HepG2 (cell line): ENCODE results near the gene C11orf91. TPM values are rescaled to one million over a fixed set of nuclear protein-coding genes. Genes with fewer than 3 reads are reported as not detected.

Experiments
- CHD4 ChIP-seq: fragments of 200-600 bp; sonication (generic); IDR thresholded peaks from 2 replicates; pipeline ENCODE4 v1.7.0; 2017; ENCODE audit warnings: mild to moderate bottlenecking, low read length, borderline replicate concordance
- HNF4G ChIP-seq, 2 experiments: sonication (generic) in 1 of 2; formaldehyde crosslinking in 1 of 2; IDR thresholded peaks; 2 replicates each; pipeline versions ENCODE4 v1.4.0 to v1.6.1; 2011 to 2020; ENCODE audit warnings: borderline replicate concordance in 2 of 2, low read depth in 2 of 2, mild to moderate bottlenecking in 2 of 2, low read length in 1 of 2, missing genetic modification reagents in 1 of 2, moderate library complexity in 1 of 2
- KLF12 ChIP-seq: sonication (generic); formaldehyde crosslinking; IDR thresholded peaks from 2 replicates; pipeline ENCODE4 v1.4.0; 2020; ENCODE audit warnings: missing genetic modification reagents, borderline replicate concordance
- MAZ ChIP-seq, 2 experiments: sonication (generic) in 1 of 2; formaldehyde crosslinking in 1 of 2; IDR thresholded peaks; 2 replicates each; pipeline versions ENCODE4 v1.5.0 to v1.6.1; 2012 to 2020; ENCODE audit warnings: low read depth in 2 of 2, mild to moderate bottlenecking in 2 of 2, borderline replicate concordance in 1 of 2, improper control_type of control experiment in 1 of 2, low read length in 1 of 2, missing genetic modification reagents in 1 of 2, moderate library complexity in 1 of 2
- MIXL1 ChIP-seq: IDR thresholded peaks from 2 replicates; pipeline ENCODE4 v1.6.1; 2016
- MXD1 ChIP-seq: sonication (generic); formaldehyde crosslinking; IDR thresholded peaks from 2 replicates; pipeline ENCODE4 v1.4.0; 2020; ENCODE audit warnings: mild to moderate bottlenecking, missing genetic modification reagents
- NFYB ChIP-seq: sonication (generic); formaldehyde crosslinking; IDR thresholded peaks from 2 replicates; pipeline ENCODE4 v1.4.0; 2020; ENCODE audit warnings: missing genetic modification reagents
- RNF2 ChIP-seq: fragments of 450-650 bp; conservative IDR thresholded peaks from 2 replicates; pipeline ENCODE4 v1.6.1; 2016; ENCODE audit warnings: low read depth
- SKI ChIP-seq: fragments of 450-650 bp; IDR thresholded peaks from one replicate; pipeline ENCODE4 v1.6.1; 2018; ENCODE audit warnings: mild to moderate bottlenecking; ENCODE audit not compliant: partially characterized antibody
- SP5 ChIP-seq: IDR thresholded peaks from 2 replicates; pipeline ENCODE4 v1.6.1; 2016; ENCODE audit warnings: low read depth, borderline replicate concordance
- TBP ChIP-seq: sonication (generic); formaldehyde crosslinking; IDR thresholded peaks from 2 replicates; pipeline ENCODE4 v1.5.0; 2020; ENCODE audit warnings: missing genetic modification reagents
- TP53 ChIP-seq: sonication (generic); formaldehyde crosslinking; conservative IDR thresholded peaks from 2 replicates; pipeline ENCODE4 v1.4.0; 2020; ENCODE audit warnings: missing genetic modification reagents
- ZBTB39 ChIP-seq: sonication (generic); formaldehyde crosslinking; IDR thresholded peaks from 2 replicates; pipeline ENCODE4 v1.5.0; 2020; ENCODE audit warnings: missing genetic modification reagents
- ZFY ChIP-seq: sonication (generic); formaldehyde crosslinking; IDR thresholded peaks from 2 replicates; pipeline ENCODE4 v1.4.0; 2020; ENCODE audit warnings: missing genetic modification reagents
- ZNF235 ChIP-seq: sonication (generic); formaldehyde crosslinking; IDR thresholded peaks from 2 replicates; pipeline ENCODE4 v1.8.1; 2023; ENCODE audit warnings: mild to moderate bottlenecking, missing genetic modification reagents, borderline replicate concordance
- ZNF543 ChIP-seq: sonication (generic); formaldehyde crosslinking; IDR thresholded peaks from 2 replicates; pipeline ENCODE4 v1.4.0; 2020; ENCODE audit warnings: mild to moderate bottlenecking, missing genetic modification reagents
- ZNF644 ChIP-seq: IDR thresholded peaks from 2 replicates; pipeline ENCODE4 v1.6.1; 2016; ENCODE audit warnings: low read depth
- ZNF687 ChIP-seq: sonication (generic); formaldehyde crosslinking; IDR thresholded peaks from 2 replicates; pipeline ENCODE4 v1.5.1; 2020; ENCODE audit warnings: mild to moderate bottlenecking, missing genetic modification reagents, moderate library complexity
- ZNF777 ChIP-seq: sonication (generic); formaldehyde crosslinking; IDR thresholded peaks from 2 replicates; pipeline ENCODE4 v1.4.0; 2020; ENCODE audit warnings: missing genetic modification reagents
- polyA plus RNA-seq, 8 experiments: library from polyadenylated mRNA; depleted of rRNA in 3 of 8; stranded (reverse) in 7 of 8; unstranded in 1 of 8; fragments of >200 nt; fragmentation: Illumina TruSeq in 4 of 8; extraction: Trizol in 4 of 8; gene quantifications; 2 replicates each; pipeline versions ENCODE4 v1.2.1 to v1.2.3, GENCODE V29; 2011 to 2016; ENCODE audit warnings: low read depth in 4 of 8, missing spikeins in 1 of 8, mixed read lengths in 1 of 8; ENCODE audit not compliant: insufficient read depth in 1 of 8
- total RNA-seq, 5 experiments: library from RNA; depleted of rRNA; stranded (reverse); fragments of >200 nt; fragmentation: Illumina TruSeq; extraction: Trizol; gene quantifications; 2 replicates each; pipeline ENCODE4 v1.2.3, GENCODE V29; 2016; ENCODE audit warnings: low read depth in 1 of 5
- TF ChIP-seq, protein P1 (sequence below): sonication (generic); formaldehyde crosslinking; IDR thresholded peaks from 2 replicates; pipeline ENCODE4 v1.8.0; 2022; ENCODE audit warnings: mild to moderate bottlenecking, missing genetic modification reagents, moderate library complexity
- TF ChIP-seq, protein P2 (sequence below): sonication (generic); formaldehyde crosslinking; IDR thresholded peaks from 2 replicates; pipeline ENCODE4 v1.8.0; 2022; ENCODE audit warnings: missing genetic modification reagents, mild to moderate bottlenecking, borderline replicate concordance

C11orf91 gene
- total and polyA plus RNA-seq, 2 of the 13 experiments (the other 11 are each of a cell fraction or from before 2014, with no cell fraction given), result 0.35 TPM; not detected in 1

DNA sequence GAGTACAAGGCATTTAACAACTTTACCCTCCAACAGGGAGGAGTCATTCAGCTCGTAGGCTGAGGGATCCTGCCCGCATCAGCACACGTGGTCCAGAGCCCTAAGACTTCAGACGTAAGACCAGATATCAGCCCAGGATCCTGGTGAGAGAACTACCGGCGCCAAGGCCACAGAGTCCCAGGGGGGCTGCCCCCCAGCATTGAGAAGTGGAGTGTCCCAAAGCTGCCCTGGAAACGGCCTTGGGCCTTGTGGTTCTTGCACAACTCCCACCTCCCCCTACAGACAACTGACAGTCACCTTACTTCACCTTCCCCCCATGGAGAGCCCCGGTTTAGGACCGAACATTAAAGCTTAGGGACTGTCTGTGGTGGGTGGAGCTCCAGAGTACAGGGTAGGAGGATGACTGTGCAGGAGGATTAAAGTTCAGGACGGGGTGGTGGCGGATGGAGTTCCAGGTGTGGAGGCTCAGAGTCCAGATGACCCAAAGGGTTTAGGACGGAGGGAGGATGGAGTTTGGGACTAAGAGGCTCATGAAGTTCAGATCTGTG lies 1.0 kb downstream of the C11orf91 start (continued):
- TF ChIP-seq RNF2 (no peak), CHD4 (no peak), MAZ (IDR thresholded peaks at IDR 0.05; ENCODE audit: borderline replicate concordance, low read depth, low read length) (peak; percentile 66; the same call in 1 of the 2 replicates), MAZ (CRISPR knock-in tag; IDR thresholded peaks at IDR 0.05; ENCODE audit: low read depth) (peak; percentile 44), KLF12 (CRISPR knock-in tag) (peak; percentile 61; the same call in 1 of the 2 replicates), ZNF543 (no peak), NFYB (CRISPR knock-in tag) (no peak), ZFY (CRISPR knock-in tag) (no peak), ZNF235 (peak; percentile 39; the same call in 1 of the 2 replicates), SP5 (peak; percentile 83), TBP (CRISPR knock-in tag) (no peak), ZNF687 (CRISPR knock-in tag) (peak; percentile 69), MIXL1 (0 out of 2 replicates have a peak, but pooled peaks have one; percentile 14), ZBTB39 (CRISPR knock-in tag) (no peak), MXD1 (CRISPR knock-in tag) (0 out of 2 replicates have a peak, but pooled peaks have one; percentile 26), ZNF777 (CRISPR knock-in tag) (peak; percentile 51; the same call in 1 of the 2 replicates), HNF4G (IDR thresholded peaks at IDR 0.05; ENCODE audit: borderline replicate concordance, low read depth, low read length) (peak; percentile 66; the same call in 1 of the 2 replicates), HNF4G (CRISPR knock-in tag; IDR thresholded peaks at IDR 0.05; ENCODE audit: borderline replicate concordance, low read depth) (peak; percentile 80; the same call in 1 of the 2 replicates), TP53 (CRISPR knock-in tag) (0 out of 2 replicates have a peak, but pooled peaks have one; percentile 14), ZNF644 (CRISPR knock-in tag) (peak; percentile 61; the same call in 1 of the 2 replicates), SKI (peak; percentile 86)
- TF ChIP-seq, protein P1, sequence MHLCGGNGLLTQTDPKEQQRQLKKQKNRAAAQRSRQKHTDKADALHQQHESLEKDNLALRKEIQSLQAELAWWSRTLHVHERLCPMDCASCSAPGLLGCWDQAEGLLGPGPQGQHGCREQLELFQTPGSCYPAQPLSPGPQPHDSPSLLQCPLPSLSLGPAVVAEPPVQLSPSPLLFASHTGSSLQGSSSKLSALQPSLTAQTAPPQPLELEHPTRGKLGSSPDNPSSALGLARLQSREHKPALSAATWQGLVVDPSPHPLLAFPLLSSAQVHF (CRISPR knock-in tag), result no peak
- TF ChIP-seq, protein P2, sequence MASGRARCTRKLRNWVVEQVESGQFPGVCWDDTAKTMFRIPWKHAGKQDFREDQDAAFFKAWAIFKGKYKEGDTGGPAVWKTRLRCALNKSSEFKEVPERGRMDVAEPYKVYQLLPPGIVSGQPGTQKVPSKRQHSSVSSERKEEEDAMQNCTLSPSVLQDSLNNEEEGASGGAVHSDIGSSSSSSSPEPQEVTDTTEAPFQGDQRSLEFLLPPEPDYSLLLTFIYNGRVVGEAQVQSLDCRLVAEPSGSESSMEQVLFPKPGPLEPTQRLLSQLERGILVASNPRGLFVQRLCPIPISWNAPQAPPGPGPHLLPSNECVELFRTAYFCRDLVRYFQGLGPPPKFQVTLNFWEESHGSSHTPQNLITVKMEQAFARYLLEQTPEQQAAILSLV (CRISPR knock-in tag), result peak; percentile 71; the same call in 1 of the 2 replicates
